DOHH2 (cell line): ENCODE data around the gene CCNF.

ENCODE experiments used
- H3F3A ChIP-seq: fragments of 200-600 bp; sonication (generic), shearing (Covaris generic); 2 replicates; pipeline ENCODE4 v1.6.0; 2016; ENCODE audit warnings: antibody characterized with exemption, mild to moderate bottlenecking; ENCODE audit not compliant: control insufficient read depth, insufficient read depth
- H3K27ac ChIP-seq: fragments of 200-600 bp; sonication (generic); 2 replicates; pipeline ENCODE4 v1.5.1; 2014; ENCODE audit warnings: low read depth, mild to moderate bottlenecking, low read length, moderate library complexity
- H3K27me3 ChIP-seq: fragments of 200-600 bp; sonication (generic); 2 replicates; pipeline ENCODE4 v1.6.1; 2014; ENCODE audit warnings: mild to moderate bottlenecking, low read length, mixed read lengths; ENCODE audit not compliant: control insufficient read depth
- H3K36me3 ChIP-seq: fragments of 200-600 bp; sonication (generic); 2 replicates; pipeline ENCODE4 v1.6.1; 2014; ENCODE audit warnings: mild to moderate bottlenecking, low read length, moderate library complexity, mixed read lengths; ENCODE audit not compliant: control insufficient read depth
- H3K4me1 ChIP-seq: fragments of 200-600 bp; sonication (generic); 2 replicates; pipeline ENCODE4 v1.6.1; 2014; ENCODE audit warnings: mild to moderate bottlenecking, low read length, mixed read lengths; ENCODE audit not compliant: control insufficient read depth
- H3K4me2 ChIP-seq: fragments of 200-600 bp; sonication (generic); 2 replicates; pipeline ENCODE4 v1.6.0; 2014; ENCODE audit warnings: mild to moderate bottlenecking, low read length, moderate library complexity
- H3K4me3 ChIP-seq: fragments of 200-600 bp; sonication (generic); 2 replicates; pipeline ENCODE4 v1.5.1; 2014; ENCODE audit warnings: mild to moderate bottlenecking, low read length, mixed read lengths
- H3K79me2 ChIP-seq: fragments of 200-600 bp; sonication (generic); 2 replicates; pipeline ENCODE4 v1.6.1; 2014; ENCODE audit warnings: mild to moderate bottlenecking, low read length, mixed read lengths; ENCODE audit not compliant: control insufficient read depth
- H3K9me2 ChIP-seq: fragments of 200-600 bp; sonication (generic); replicated peaks from 2 replicates; pipeline ENCODE4 v1.6.1; 2014; ENCODE audit warnings: mild to moderate bottlenecking, low read length, mixed read lengths; ENCODE audit not compliant: control insufficient read depth
- H3K9me3 ChIP-seq: fragments of 200-600 bp; sonication (generic); 2 replicates; pipeline ENCODE4 v1.6.1; 2014; ENCODE audit warnings: antibody characterized with exemption, low read length, mixed read lengths; ENCODE audit not compliant: control insufficient read depth, insufficient read depth
- H4K20me1 ChIP-seq: fragments of 200-600 bp; sonication (generic); 2 replicates; pipeline ENCODE4 v1.6.0; 2014; ENCODE audit warnings: low read depth, mild to moderate bottlenecking, antibody characterized with exemption, low read length, moderate library complexity; ENCODE audit not compliant: control insufficient read depth, insufficient read depth
- CTCF ChIP-seq: fragments of 200-600 bp; sonication (generic); IDR thresholded peaks from one replicate; pipeline ENCODE4 v1.5.1; 2014; ENCODE audit warnings: antibody characterized with exemption, mild to moderate bottlenecking, low read depth, low read length; ENCODE audit not compliant: poor library complexity, severe bottlenecking
- EZH2phosphoT487 ChIP-seq: fragments of 200-600 bp; sonication (generic); IDR thresholded peaks from 2 replicates; pipeline ENCODE4 v1.6.1; 2017; ENCODE audit warnings: borderline replicate concordance, mild to moderate bottlenecking, antibody characterized with exemption, low read length, moderate library complexity, mixed read lengths

Gene CCNF

GRCh38 chr16:2443555-2443954, 14.3 kb downstream of the CCNF start:
- no peaks in the 10 kb centered on the region for H3K9me3 ChIP-seq
- peaks cover 13% of the 10 kb centered on the region for H3K79me2 ChIP-seq
- no peak overlapping the region for H3K4me3 ChIP-seq
- H3K27ac ChIP-seq, result no peak overlapping the region
- H3K27me3 ChIP-seq, result no peaks in the 10 kb centered on the region
- peaks cover 19% of the 10 kb centered on the region for H3K4me1 ChIP-seq
- no peaks in the 10 kb centered on the region for H3K9me2 ChIP-seq
- TF ChIP-seq EZH2phosphoT487 (no peak), CTCF (no peak)
- no peaks in the 10 kb centered on the region for H4K20me1 ChIP-seq
- H3K36me3 ChIP-seq, result peaks cover 73% of the 10 kb centered on the region
- no peak overlapping the region for H3K4me2 ChIP-seq
- H3F3A ChIP-seq, result 0 out of 2 replicates have a peak, but pooled peaks cover 5% of the 10 kb centered on the region

GRCh38 chr16:2447920-2448583, 18.8 kb downstream of the CCNF start:
- Histone ChIP-seq H3K9me2 (no peaks in the 10 kb centered on the region), H3K36me3 (peaks cover 86% of the 10 kb centered on the region), H3K27me3 (no peaks in the 10 kb centered on the region), H3K4me2 (no peak overlapping the region), H4K20me1 (no peaks in the 10 kb centered on the region), H3K4me1 (no peaks in the 10 kb centered on the region), H3K4me3 (no peak overlapping the region), H3K9me3 (no peaks in the 10 kb centered on the region), H3K79me2 (peaks cover 10% of the 10 kb centered on the region), H3F3A (no peaks in the 10 kb centered on the region), H3K27ac (no peak overlapping the region)
- TF ChIP-seq EZH2phosphoT487 (no peak), CTCF (no peak)

- H3K36me3 ChIP-seq, result peaks cover 90% of the 10 kb centered on the region
- no peaks in the 10 kb centered on the region for H4K20me1 ChIP-seq
Observed at GRCh38 chr16:2449118-2449517, 19.9 kb downstream of the CCNF start.

More at GRCh38 chr16:2449118-2449517, 19.9 kb downstream of the CCNF start:
- Histone ChIP-seq H3K27me3 (no peaks in the 10 kb centered on the region), H3K79me2 (peaks cover 7% of the 10 kb centered on the region; the same call in 1 of the 2 replicates), H3K9me2 (no peaks in the 10 kb centered on the region), H3K27ac (no peak overlapping the region), H3K4me2 (no peak overlapping the region), H3F3A (no peaks in the 10 kb centered on the region), H3K4me1 (no peaks in the 10 kb centered on the region), H3K4me3 (no peak overlapping the region), H3K9me3 (no peaks in the 10 kb centered on the region)
- TF ChIP-seq CTCF (no peak), EZH2phosphoT487 (no peak)
